HepG2 (cell line): ENCODE data around the gene CBFA2T2. TPM values are rescaled to one million over a fixed set of nuclear protein-coding genes. Genes with fewer than 3 reads are reported as not detected.
"Not testable (repeated sequence)": the region's sequence is repeated elsewhere in the genome, so short reads cannot be mapped to it uniquely, and the experiment has no call there.

Experiments used
- GATAD1 ChIP-seq: IDR thresholded peaks from 2 replicates; pipeline ENCODE4 v1.6.1; 2016; ENCODE audit warnings: missing genetic modification reagents, missing compliant biosample characterization
- GATAD2A ChIP-seq: IDR thresholded peaks from 2 replicates; pipeline ENCODE4 v1.6.1; 2016
- KDM3A ChIP-seq: IDR thresholded peaks from 2 replicates; pipeline ENCODE4 v1.6.1; 2018; ENCODE audit warnings: low read depth, missing compliant biosample characterization
- MTA1 ChIP-seq: sonication (generic); formaldehyde crosslinking; IDR thresholded peaks from 2 replicates; pipeline ENCODE4 v1.4.0; 2020; ENCODE audit warnings: missing genetic modification reagents, mild to moderate bottlenecking, borderline replicate concordance
- MYC ChIP-seq: sonication (generic); formaldehyde crosslinking; IDR thresholded peaks from 2 replicates; pipeline ENCODE4 v1.9.0; 2021; ENCODE audit warnings: missing genetic modification reagents, borderline replicate concordance
- NONO ChIP-seq, 2 experiments: fragments of 450-650 bp in 1 of 2; sonication (generic) in 1 of 2; formaldehyde crosslinking in 1 of 2; IDR thresholded peaks in 1 of 2; conservative IDR thresholded peaks in 1 of 2; 2 replicates each; pipeline versions ENCODE4 v1.6.1 to v1.8.0; 2017 to 2022; ENCODE audit warnings: mild to moderate bottlenecking in 1 of 2, missing genetic modification reagents in 1 of 2, moderate library complexity in 1 of 2
- STAG1 ChIP-seq: sonication (generic); formaldehyde crosslinking; IDR thresholded peaks from 2 replicates; pipeline ENCODE4 v1.4.0; 2020; ENCODE audit warnings: missing genetic modification reagents
- TBP ChIP-seq: sonication (generic); formaldehyde crosslinking; IDR thresholded peaks from 2 replicates; pipeline ENCODE4 v1.5.0; 2020; ENCODE audit warnings: missing genetic modification reagents
- ZNF503 ChIP-seq: sonication (generic); formaldehyde crosslinking; IDR thresholded peaks from 2 replicates; pipeline ENCODE4 v1.4.0; 2020; ENCODE audit warnings: missing genetic modification reagents
- ZNF567 ChIP-seq: sonication (generic); formaldehyde crosslinking; IDR thresholded peaks from 2 replicates; pipeline ENCODE4 v1.8.1; 2023; ENCODE audit warnings: mild to moderate bottlenecking, missing genetic modification reagents, borderline replicate concordance
- ZNF768 ChIP-seq: sonication (generic); formaldehyde crosslinking; IDR thresholded peaks from 2 replicates; pipeline ENCODE4 v1.4.0; 2020; ENCODE audit warnings: missing genetic modification reagents
- ZNF777 ChIP-seq: sonication (generic); formaldehyde crosslinking; IDR thresholded peaks from 2 replicates; pipeline ENCODE4 v1.4.0; 2020; ENCODE audit warnings: missing genetic modification reagents
- ZNF883 ChIP-seq: sonication (generic); formaldehyde crosslinking; IDR thresholded peaks from 2 replicates; pipeline ENCODE4 v1.5.1; 2020; ENCODE audit warnings: mild to moderate bottlenecking, missing genetic modification reagents; ENCODE audit errors: not compliant biosample characterization
- ZSCAN9 ChIP-seq: IDR thresholded peaks from 2 replicates; pipeline ENCODE4 v1.6.1; 2016; ENCODE audit warnings: borderline replicate concordance
- polyA plus RNA-seq, 8 experiments: library from polyadenylated mRNA; depleted of rRNA in 3 of 8; stranded (reverse) in 7 of 8; unstranded in 1 of 8; fragments of >200 nt; fragmentation: Illumina TruSeq in 4 of 8; extraction: Trizol in 4 of 8; gene quantifications; 2 replicates each; pipeline versions ENCODE4 v1.2.1 to v1.2.3, GENCODE V29; 2011 to 2016; ENCODE audit warnings: low read depth in 4 of 8, missing spikeins in 1 of 8, mixed read lengths in 1 of 8; ENCODE audit not compliant: insufficient read depth in 1 of 8
- total RNA-seq, 5 experiments: library from RNA; depleted of rRNA; stranded (reverse); fragments of >200 nt; fragmentation: Illumina TruSeq; extraction: Trizol; gene quantifications; 2 replicates each; pipeline ENCODE4 v1.2.3, GENCODE V29; 2016; ENCODE audit warnings: low read depth in 1 of 5
- TF ChIP-seq, protein P1 (sequence below): sonication (generic); formaldehyde crosslinking; IDR thresholded peaks from 2 replicates; pipeline ENCODE4 v1.5.0; 2020; ENCODE audit warnings: mild to moderate bottlenecking, missing genetic modification reagents, borderline replicate concordance
- TF ChIP-seq, protein P2 (sequence below): sonication (generic); formaldehyde crosslinking; IDR thresholded peaks from 2 replicates; pipeline ENCODE4 v1.4.0; 2020; ENCODE audit warnings: missing genetic modification reagents

Gene CBFA2T2
- total and polyA plus RNA-seq, 2 of the 13 experiments (the other 11 are each of a cell fraction or from before 2014, with no cell fraction given), result 6.3 to 21.2 TPM

- TF ChIP-seq ZNF567 (CRISPR knock-in tag), result 0 out of 2 replicates have a peak, but pooled peaks have one; percentile 65
- TF ChIP-seq NONO (IDR thresholded peaks at IDR 0.05), result not testable (repeated sequence)
- TF ChIP-seq NONO (CRISPR knock-in tag; conservative IDR thresholded peaks at IDR 0.05), result peak; percentile 59; the same call in 1 of the 2 replicates
- 0 out of 2 replicates have a peak, but pooled peaks have one; percentile 40 for TF ChIP-seq ZNF777
- 0 out of 2 replicates have a peak, but pooled peaks have one; percentile 57 for TF ChIP-seq TBP (CRISPR knock-in tag)
- TF ChIP-seq KDM3A (CRISPR knock-in tag), result peak; percentile 95
- peak; percentile 63; the same call in 1 of the 2 replicates for TF ChIP-seq MYC (CRISPR knock-in tag)
- TF ChIP-seq, protein P1, sequence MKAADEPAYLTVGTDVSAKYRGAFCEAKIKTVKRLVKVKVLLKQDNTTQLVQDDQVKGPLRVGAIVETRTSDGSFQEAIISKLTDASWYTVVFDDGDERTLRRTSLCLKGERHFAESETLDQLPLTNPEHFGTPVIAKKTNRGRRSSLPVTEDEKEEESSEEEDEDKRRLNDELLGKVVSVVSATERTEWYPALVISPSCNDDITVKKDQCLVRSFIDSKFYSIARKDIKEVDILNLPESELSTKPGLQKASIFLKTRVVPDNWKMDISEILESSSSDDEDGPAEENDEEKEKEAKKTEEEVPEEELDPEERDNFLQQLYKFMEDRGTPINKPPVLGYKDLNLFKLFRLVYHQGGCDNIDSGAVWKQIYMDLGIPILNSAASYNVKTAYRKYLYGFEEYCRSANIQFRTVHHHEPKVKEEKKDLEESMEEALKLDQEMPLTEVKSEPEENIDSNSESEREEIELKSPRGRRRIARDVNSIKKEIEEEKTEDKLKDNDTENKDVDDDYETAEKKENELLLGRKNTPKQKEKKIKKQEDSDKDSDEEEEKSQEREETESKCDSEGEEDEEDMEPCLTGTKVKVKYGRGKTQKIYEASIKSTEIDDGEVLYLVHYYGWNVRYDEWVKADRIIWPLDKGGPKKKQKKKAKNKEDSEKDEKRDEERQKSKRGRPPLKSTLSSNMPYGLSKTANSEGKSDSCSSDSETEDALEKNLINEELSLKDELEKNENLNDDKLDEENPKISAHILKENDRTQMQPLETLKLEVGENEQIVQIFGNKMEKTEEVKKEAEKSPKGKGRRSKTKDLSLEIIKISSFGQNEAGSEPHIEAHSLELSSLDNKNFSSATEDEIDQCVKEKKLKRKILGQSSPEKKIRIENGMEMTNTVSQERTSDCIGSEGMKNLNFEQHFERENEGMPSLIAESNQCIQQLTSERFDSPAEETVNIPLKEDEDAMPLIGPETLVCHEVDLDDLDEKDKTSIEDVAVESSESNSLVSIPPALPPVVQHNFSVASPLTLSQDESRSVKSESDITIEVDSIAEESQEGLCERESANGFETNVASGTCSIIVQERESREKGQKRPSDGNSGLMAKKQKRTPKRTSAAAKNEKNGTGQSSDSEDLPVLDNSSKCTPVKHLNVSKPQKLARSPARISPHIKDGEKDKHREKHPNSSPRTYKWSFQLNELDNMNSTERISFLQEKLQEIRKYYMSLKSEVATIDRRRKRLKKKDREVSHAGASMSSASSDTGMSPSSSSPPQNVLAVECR (CRISPR knock-in tag), result peak; percentile 23; the same call in 1 of the 2 replicates
- TF ChIP-seq, protein P2, sequence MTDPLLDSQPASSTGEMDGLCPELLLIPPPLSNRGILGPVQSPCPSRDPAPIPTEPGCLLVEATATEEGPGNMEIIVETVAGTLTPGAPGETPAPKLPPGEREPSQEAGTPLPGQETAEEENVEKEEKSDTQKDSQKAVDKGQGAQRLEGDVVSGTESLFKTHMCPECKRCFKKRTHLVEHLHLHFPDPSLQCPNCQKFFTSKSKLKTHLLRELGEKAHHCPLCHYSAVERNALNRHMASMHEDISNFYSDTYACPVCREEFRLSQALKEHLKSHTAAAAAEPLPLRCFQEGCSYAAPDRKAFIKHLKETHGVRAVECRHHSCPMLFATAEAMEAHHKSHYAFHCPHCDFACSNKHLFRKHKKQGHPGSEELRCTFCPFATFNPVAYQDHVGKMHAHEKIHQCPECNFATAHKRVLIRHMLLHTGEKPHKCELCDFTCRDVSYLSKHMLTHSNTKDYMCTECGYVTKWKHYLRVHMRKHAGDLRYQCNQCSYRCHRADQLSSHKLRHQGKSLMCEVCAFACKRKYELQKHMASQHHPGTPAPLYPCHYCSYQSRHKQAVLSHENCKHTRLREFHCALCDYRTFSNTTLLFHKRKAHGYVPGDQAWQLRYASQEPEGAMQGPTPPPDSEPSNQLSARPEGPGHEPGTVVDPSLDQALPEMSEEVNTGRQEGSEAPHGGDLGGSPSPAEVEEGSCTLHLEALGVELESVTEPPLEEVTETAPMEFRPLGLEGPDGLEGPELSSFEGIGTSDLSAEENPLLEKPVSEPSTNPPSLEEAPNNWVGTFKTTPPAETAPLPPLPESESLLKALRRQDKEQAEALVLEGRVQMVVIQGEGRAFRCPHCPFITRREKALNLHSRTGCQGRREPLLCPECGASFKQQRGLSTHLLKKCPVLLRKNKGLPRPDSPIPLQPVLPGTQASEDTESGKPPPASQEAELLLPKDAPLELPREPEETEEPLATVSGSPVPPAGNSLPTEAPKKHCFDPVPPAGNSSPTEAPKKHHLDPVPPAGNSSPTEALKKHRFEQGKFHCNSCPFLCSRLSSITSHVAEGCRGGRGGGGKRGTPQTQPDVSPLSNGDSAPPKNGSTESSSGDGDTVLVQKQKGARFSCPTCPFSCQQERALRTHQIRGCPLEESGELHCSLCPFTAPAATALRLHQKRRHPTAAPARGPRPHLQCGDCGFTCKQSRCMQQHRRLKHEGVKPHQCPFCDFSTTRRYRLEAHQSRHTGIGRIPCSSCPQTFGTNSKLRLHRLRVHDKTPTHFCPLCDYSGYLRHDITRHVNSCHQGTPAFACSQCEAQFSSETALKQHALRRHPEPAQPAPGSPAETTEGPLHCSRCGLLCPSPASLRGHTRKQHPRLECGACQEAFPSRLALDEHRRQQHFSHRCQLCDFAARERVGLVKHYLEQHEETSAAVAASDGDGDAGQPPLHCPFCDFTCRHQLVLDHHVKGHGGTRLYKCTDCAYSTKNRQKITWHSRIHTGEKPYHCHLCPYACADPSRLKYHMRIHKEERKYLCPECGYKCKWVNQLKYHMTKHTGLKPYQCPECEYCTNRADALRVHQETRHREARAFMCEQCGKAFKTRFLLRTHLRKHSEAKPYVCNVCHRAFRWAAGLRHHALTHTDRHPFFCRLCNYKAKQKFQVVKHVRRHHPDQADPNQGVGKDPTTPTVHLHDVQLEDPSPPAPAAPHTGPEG (CRISPR knock-in tag), result 0 out of 2 replicates have a peak, but pooled peaks have one; percentile 47
- peak; percentile 84 for TF ChIP-seq ZNF883
- TF ChIP-seq GATAD1 (CRISPR knock-in tag), result peak; percentile 53
- peak; percentile 69; the same call in 1 of the 2 replicates for TF ChIP-seq ZSCAN9 (CRISPR knock-in tag)
- peak; percentile 50; the same call in 1 of the 2 replicates for TF ChIP-seq ZNF768 (CRISPR knock-in tag)
- TF ChIP-seq ZNF503 (CRISPR knock-in tag), result 0 out of 2 replicates have a peak, but pooled peaks have one; percentile 31
- TF ChIP-seq MTA1 (CRISPR knock-in tag), result peak; percentile 62; the same call in 1 of the 2 replicates
- peak; percentile 100 for TF ChIP-seq STAG1 (CRISPR knock-in tag)
- TF ChIP-seq GATAD2A, result peak; percentile 46; the same call in 1 of the 2 replicates
Observed at GRCh38 chr20:33456916-33457642, 32.8 kb upstream of the CBFA2T2 start (continued).
